GM18858 (cell line): ENCODE results near the gene NRP1.
"Not testable (repeated sequence)": the region's sequence is repeated elsewhere in the genome, so short reads cannot be mapped to it uniquely, and the experiment has no call there.

ENCODE experiments used
- ATAC-seq: cut with Tn5 transposase; IDR thresholded peaks from one replicate; pipeline ENCODE4 v1.9.1; 2021; ENCODE audit not compliant: unreplicated experiment

NRP1 gene

GRCh38 chr10:33240931-33241330 is 93.5 kb downstream of the NRP1 start:
- no peak for ATAC-seq

DNA sequence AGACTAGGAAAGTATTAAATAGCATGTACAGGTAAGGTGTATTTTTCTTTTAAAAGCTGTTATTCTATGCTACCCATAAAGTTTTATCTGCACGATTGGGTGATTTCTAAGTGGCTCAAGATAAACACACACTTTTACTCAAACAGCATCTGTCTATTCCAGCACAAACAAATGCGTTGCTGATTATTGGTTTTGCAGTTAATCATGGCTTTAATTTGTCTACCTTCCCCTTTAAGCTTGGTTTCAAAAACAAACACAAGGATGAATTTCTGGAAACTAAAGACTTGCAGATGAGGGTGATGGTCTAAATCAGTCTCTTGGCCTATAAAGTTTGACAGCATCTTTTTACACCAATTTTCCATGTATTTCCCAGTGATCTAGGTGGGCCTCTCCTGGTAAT is 94.2 kb downstream of the NRP1 start:
- ATAC-seq: no peak

DNA sequence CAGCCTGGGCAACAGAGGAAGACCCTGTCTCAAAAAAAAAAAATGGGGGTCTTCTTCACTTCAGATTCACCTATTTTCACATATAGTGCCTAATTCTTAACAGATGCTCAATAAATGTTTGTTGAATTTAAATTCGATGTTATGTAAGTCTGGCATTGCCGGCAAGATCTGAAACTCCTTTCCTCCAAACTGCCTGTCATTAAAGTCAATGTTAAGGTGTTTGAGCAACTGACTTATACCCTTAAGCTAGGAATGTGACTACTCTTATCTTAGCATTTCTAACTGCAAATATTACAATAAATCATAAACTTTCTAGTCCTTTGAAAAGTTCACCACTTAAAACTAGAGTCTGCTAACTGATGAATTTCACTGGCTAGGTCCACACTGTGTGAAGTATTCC is 95.2 kb downstream of the NRP1 start:
- no peak for ATAC-seq

DNA sequence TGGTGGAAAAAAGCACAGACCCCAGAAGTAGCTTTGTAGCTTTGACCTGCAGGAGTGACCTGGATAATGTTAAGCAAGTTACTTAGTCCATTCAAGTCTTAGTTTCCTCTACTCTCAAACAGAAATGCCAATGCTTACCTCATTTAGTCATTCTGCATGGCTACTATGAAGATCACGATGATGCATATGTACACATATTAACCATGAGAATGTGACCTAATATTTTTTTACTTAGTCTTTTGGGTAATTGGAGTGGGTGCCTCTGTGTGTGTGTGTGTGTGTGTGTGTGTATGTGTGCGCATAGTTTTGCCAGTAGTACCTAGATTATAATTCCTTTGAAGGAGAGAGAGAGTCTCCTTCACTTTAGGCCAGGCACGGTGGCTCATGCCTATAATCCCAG is 95.8 kb downstream of the NRP1 start:
- no peak for ATAC-seq

DNA sequence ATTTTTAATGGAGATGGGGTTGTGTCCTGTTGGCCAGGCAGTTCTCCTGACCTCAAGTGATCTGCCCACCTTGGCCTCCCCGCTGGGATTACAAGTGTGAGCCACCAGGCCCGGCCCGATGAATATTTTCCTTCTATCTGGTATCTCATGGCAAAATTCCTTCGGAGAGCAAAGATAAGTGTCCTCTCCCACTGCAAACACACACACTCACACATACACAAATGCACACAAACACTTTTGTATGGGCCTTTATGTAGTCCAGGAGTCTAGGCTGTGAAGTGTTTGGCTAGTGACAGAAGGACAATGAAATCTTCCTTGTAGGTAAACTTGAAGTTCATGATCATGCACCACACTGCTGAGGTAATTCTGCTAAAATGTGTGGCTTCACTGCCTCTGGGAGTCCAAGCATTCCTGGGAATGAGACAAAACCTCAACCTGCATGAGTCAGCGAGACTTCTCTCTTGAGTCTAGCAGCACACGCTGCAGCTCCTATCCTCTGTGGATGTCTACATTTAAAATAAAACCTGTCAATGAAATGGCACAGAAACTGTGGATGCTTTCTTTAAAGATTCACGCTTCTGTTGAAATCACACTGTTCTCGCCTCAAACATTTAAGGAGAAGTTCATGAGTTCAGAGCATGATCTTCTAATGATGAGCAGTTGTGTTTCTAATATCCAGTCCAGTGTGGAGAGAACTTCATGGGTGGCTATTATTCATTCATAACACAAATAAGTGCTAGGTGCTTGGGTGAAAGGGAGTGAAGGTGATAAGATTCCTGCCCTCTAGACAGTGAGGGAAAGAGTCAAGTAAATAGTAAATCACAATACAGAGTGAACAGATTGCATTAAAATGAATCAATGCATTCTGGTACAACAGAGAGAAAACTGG is 96.5 kb downstream of the NRP1 start:
- ATAC-seq: no peak

- ATAC-seq: no peak
Measured at GRCh38 chr10:33236916-33237315, 97.6 kb downstream of the NRP1 start.

DNA sequence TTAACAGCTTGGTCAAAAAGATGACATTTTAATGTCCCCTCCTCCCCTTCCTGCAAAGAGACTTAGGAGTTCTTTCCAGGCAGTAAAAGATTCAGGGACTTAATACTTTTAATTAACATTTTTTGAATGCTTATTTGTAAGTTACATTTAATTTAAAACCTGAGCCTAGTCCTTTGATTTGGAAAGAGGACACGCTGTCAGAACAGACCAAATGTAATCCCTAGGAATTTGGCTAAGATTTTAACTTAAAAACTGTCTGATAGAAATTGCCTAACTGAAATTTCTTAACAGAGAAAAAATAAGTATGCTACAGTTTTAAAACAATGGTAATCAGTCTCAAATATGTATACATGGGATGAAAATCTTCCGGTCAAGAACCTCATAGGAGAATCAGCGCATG is 98.5 kb downstream of the NRP1 start:
- no peak for ATAC-seq

DNA sequence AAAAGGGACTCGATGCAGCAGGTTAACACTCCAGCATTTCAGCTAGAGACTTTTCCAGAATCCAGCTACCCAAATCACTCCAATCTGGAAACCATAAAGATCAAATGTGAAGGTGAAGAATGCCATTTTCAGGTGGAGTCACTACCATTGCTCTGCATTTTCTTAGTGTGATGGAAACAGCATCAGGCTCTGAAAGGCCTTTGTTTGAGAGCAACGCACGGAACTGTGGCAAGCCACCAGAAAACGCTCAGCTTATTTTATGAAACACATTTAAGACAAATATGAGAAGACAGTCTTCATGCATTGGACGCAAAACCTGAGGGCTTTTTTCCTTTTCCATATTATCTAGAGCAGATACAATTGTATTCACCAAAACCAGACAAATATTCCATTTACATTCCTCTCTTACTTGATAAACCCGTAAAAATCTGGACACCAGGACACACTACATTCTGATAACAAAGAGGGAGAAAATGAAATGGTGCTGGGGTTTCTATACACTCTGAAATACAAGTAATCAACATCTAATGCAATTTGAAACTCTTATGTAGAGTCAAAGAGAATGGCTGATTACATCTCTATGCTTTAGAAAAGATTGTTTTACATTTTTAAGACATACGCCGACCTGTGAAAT is 99.1 kb downstream of the NRP1 start:
- ATAC-seq: no peak

DNA sequence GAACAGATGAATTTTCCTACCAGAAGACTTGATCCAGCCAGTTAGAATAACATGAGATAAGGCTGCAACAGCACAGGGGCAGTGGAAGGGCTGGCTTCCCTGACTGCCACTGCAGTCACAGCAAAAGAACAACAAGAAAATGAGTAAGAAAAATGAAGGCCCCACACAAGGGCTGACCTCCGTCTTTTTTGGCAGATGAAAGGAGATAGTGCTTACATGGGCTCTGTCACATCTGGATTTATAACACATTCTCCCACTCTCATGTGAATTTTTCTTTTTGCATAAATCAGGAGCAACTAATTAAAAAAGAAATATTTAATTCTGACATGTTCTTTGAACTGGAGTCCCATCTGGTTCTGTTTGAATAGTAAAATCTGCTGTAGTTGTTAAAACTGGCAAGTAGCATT is 99.6 kb downstream of the NRP1 start:
- ATAC-seq: no peak

DNA sequence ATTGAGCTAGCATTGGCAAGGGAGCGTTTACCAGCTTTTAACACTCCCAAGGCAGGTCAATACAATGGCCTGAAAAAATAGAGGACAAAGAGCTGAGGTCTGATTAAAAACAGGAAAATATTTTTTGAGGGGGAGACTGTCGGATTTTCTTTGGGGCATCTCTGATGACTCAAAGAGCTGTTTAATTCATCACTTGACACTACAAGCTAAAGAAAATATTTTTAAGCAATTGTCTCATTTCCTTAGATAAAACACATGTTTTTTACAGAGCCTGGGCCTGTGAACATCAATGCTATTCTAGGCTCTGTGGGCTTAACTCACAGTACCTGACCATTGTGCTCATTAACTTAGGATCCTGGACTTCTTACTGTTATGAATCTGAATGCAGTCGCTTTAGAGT is 100.8 kb downstream of the NRP1 start:
- no peak for ATAC-seq

DNA sequence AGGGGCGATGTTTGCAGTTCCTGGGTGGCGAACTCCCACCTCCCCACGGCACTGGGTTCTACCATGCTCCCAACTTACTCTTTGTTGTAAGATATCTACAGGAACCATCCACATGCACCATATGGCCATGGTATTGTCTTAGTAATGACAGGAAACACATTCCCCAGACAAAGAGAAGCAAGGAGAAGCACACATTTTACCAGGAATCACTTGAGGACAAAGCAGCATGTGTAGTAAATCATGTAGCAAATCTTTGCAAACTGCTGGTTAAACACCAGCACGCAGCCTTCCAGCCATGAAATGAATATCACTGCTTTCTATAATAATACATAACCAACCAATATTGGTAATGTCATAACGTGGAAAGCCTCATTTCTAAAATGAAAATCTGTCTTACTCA is 101.2 kb downstream of the NRP1 start:
- ATAC-seq: no peak

DNA sequence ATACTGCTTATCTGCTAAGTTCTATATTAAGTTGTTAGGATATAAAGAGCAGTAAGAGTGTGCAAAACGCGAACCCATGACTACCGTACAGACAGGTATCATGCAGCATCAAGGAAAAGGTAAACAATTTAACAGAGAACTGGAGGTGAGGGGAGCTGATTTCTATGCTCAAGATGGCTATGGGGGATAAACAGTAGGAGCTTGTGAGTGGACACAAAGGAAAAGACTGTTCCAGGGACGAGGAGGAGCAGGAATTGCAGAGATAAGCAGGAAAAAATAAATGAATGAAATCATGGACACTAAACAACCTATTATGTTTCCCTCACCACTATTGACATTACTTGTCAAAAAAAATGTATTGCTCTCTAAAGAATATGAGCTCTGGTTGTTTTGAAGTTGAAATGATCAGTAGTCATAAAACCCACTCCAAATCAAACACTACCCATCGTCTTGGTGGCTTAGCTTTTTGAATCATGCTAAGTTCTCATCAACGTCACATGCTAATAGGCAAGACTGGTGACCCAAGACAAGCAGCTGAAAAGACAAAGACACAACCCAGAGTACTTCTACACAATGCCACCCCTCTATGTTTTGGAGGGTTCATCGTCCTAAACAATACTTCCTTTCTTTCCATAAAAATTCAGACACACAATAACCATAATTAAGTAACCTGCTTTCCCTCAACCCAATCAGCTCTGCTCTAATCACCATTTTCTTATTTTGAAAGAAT is 102.7 kb downstream of the NRP1 start:
- no peak for ATAC-seq

GRCh38 chr10:33229949-33230267 is 104.6 kb downstream of the NRP1 start:
- ATAC-seq: no peak

- ATAC-seq: no peak
Measured at GRCh38 chr10:33229252-33229948, 105.1 kb downstream of the NRP1 start.

DNA sequence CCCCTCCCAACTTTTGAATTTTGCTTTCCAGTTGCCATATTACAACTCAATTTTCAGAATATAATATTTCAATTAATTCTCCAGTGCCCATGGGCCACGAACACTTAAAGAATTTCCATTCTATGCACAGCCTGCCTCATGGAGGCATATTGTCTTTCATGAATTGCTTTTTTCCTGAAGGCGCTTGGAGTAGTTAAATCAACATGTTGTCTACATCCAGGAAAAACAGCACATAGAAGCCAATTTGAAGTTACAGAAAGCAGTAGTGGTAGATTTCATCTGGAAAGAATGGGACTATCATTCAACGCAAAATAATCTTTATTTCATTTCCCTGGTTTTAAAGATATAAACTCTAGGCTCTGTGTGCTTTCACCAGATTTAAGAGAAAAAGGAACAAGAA is 106.0 kb downstream of the NRP1 start:
- ATAC-seq: no peak

DNA sequence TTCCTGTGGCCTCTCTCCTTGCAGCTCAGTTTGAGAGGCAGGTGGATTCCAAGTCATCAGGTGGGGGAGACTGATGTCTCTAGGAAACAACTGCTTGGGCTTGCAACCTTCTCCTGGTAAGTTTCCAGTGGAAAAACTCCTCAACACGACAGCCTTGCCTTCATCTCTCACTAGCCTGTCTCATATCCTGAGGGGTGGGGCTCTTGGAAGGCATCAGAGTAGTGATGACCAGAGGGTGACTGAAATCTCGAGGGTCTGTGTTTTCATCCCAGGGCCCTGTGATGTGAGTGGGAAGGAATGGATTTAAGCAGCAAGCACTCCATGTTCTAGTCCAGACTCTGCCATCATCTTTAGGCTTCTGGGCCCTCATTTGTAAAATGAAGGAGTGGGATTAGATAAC is 107.0 kb downstream of the NRP1 start:
- no peak for ATAC-seq

- no peak for ATAC-seq
Measured at GRCh38 chr10:33224251-33224965, 110.1 kb downstream of the NRP1 start.

DNA sequence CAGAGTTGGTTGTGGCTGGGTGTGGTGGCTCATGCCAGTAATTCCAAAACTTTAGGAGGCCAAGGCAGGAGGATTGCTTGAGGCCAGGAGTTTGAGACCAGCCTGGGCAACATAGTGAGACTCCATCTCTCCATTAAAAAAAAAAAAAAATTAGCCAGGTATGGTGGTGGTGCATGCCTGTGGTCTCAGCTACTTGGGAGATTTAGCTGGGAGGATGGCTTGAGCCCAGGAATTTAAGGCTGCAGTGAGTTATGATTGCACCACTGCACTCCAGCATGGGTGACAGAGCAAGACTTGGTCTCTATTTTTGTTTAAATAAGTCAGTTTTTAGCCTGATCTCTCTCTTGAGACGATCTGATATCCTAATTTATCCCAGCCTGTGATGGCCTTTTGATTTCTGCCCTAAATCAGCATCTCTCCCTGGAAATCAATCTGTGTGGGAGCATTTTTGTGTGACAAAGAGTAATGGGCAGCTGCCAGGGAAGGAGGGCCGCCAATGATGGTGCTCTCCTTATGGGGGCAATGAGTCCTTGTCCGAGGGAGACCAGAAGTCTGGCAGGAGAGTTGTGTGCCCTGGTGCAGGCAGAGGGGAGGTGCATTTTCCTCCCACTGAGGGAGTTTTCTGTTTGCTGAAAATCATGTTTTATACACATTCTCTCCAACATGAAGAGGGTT is 111.0 kb downstream of the NRP1 start:
- ATAC-seq: no peak

- ATAC-seq: not testable (repeated sequence)
Measured at GRCh38 chr10:33222304-33222703, 112.2 kb downstream of the NRP1 start.

GRCh38 chr10:33217854-33218253 is 116.6 kb downstream of the NRP1 start:
- no peak for ATAC-seq
